ENCODE measurements around the gene FAM43B.

FAM43B gene

GRCh38 chr1:20593756-20594155 is 41.4 kb downstream of the FAM43B start:
- no peak for DNase-seq

- no peak for DNase-seq
These were observed 42.4 kb downstream of the FAM43B start for GRCh38 chr1:20594746-20595145.

- no peak for DNase-seq
These were observed 43.7 kb downstream of the FAM43B start for GRCh38 chr1:20596106-20596505.

- DNase-seq: no peak
These were observed 45.3 kb downstream of the FAM43B start for GRCh38 chr1:20597650-20598049.

GRCh38 chr1:20600156-20600555 is 47.8 kb downstream of the FAM43B start:
- no peak for DNase-seq

GRCh38 chr1:20601129-20601825 is 48.9 kb downstream of the FAM43B start:
- DNase-seq: no peak

- no peak for DNase-seq
These were observed 50.6 kb downstream of the FAM43B start for GRCh38 chr1:20602851-20603450.

GRCh38 chr1:20603504-20604464 is 51.4 kb downstream of the FAM43B start:
- DNase-seq: no peak

Measured in right forelimb (tissue), 1 donor.